Heart right ventricle (tissue), 16 donors: ENCODE data around the gene IMP3. TPM values are rescaled to one million over a fixed set of nuclear protein-coding genes. Genes with fewer than 3 reads are reported as not detected.
A peak's percentile ranks its signal among the peaks of the same experiment; 100 is the strongest.

Experiments used
- ATAC-seq, 8 donors: fragments of 200-7000 bp; cut with Tn5 transposase; one replicate each; pipeline ENCODE4 v1.9.1; 2020; ENCODE audit warnings: mild to moderate bottlenecking in 8 of 8, moderate library complexity in 8 of 8, moderate number of reproducible peaks in 1 of 8
- DNase-seq, 2 donors: peaks; one replicate each; pipeline ENCODE4 v3.0.0-alpha.2; 2020
- H3K27ac ChIP-seq, 10 donors: fragments of 200-600 bp; sonication (generic) in 2 of 10; one replicate each; pipeline versions ENCODE4 v1.5.0 to v1.8.0; 2020 to 2022; ENCODE audit warnings: mild to moderate bottlenecking in 3 of 10
- H3K27me3 ChIP-seq, 7 donors: fragments of 200-600 bp; one replicate each; pipeline ENCODE4 v1.8.0; 2021 to 2022; ENCODE audit warnings: mild to moderate bottlenecking in 2 of 7
- H3K36me3 ChIP-seq, 9 donors: fragments of 200-600 bp; sonication (generic) in 1 of 9; one replicate each; pipeline versions ENCODE4 v1.5.0 to v1.8.0; 2020 to 2022; ENCODE audit warnings: mild to moderate bottlenecking in 2 of 9
- H3K4me1 ChIP-seq, 9 donors: fragments of 200-600 bp; sonication (generic) in 1 of 9; one replicate each; pipeline versions ENCODE4 v1.5.0 to v1.8.0; 2020 to 2022; ENCODE audit warnings: mild to moderate bottlenecking in 4 of 9
- H3K4me3 ChIP-seq, 10 donors: fragments of 200-600 bp; sonication (generic) in 2 of 10; one replicate each; pipeline versions ENCODE4 v1.5.0 to v1.8.0; 2020 to 2022; ENCODE audit warnings: mild to moderate bottlenecking in 7 of 10, moderate library complexity in 2 of 10
- H3K9me3 ChIP-seq, 11 donors: fragments of 200-600 bp in 10 of 11; sonication (generic) in 2 of 11; one replicate each; pipeline versions ENCODE4 v1.5.0 to v1.8.0; 2013 to 2022; ENCODE audit warnings: mild to moderate bottlenecking in 2 of 11, control low read depth in 1 of 11, moderate library complexity in 1 of 11
- WGBS, 2 donors: extraction: QIAGEN DNeasy Blood & Tissue Kit; methylation state at CpG; one replicate each; pipeline ENCODE4 v1.1.7; 2013; ENCODE audit warnings: inconsistent platforms in 1 of 2; 5-methylcytosine and 5-hydroxymethylcytosine counted together
- intact Hi-C, 10 donors: fragments of 100-400 bp; cut with DNase I; formaldehyde crosslinking; loops; one replicate each; pipeline versions ENCODE4 v1.11.1 to v1.14.2; 2022
- polyA plus RNA-seq, 2 donors: library from polyadenylated mRNA; stranded (reverse); fragments of 200-250 nt; gene quantifications; one replicate each; pipeline ENCODE4 v1.2.3, GENCODE V29; 2013
- total RNA-seq, 10 donors: library from RNA; stranded (reverse); fragmentation: NEBNext Ultra II Directional in 3 of 10; extraction: Animal tissue kit (Norgen Biotek cat#: 25700) in 3 of 10; gene quantifications; one replicate each; pipeline versions ENCODE4 v1.2.1 to v1.2.4, GENCODE V29; 2021 to 2023
- TF ChIP-seq, protein P1 (sequence below), 9 donors: fragments of 200-600 bp; sonication (generic) in 2 of 9; IDR thresholded peaks; one replicate each; pipeline versions ENCODE4 v1.5.0 to v1.8.0; 2021 to 2022; ENCODE audit warnings: antibody characterized with exemption in 9 of 9, mild to moderate bottlenecking in 5 of 9, moderate library complexity in 1 of 9
- donor health status: Arrhythmogenic right ventricular cardiomyopathy.
- donor health status: ischemic (EF 13 %, LVEDD 7.1; RV severe dilation, severe dysfunction).
- donor health status: healthy with polysubstance abuse.
- donor health status: DM: no; HTN: yes; CAD: no.
- donor health status: DM: no; HTN: no; CAD: no.
- donor health status: ischemic (EF 25% LVEDD 6.9; RV normal size, moderate dysfunction).
- donor health status: ischemic (EF 25% LVEDD 5.7; RV mildly dilated, moderate dysfunction).
- donor health status: healthy.
- donor health status: DM: yes; HTN: yes; CAD: no.
- donor health status: Ischemic cardiomyopathy.
- donor health status: ischemic (EF 35%, LVEDD 5.7; RV mildly dilated, moderate dysfunction).
- donor health status: nonischemic (EF 11% LVEDD 7.7; RV severe dilation, severe dysfunction).
- donor health status: DM: yes; HTN: yes; CAD: no.
- donor health status: PGD.
- donor health status: ischemic (EF 29% LVEDD 5.4; RV normal size, mild dysfunction).
- donor health status: nonischemic (EF 23%, LVEDD 6.1; RV moderate dilation, normal function).

Gene IMP3
- total and polyA plus RNA-seq, 12 donors, result 33.7 to 77.2 (median 40.2) TPM

DNA sequence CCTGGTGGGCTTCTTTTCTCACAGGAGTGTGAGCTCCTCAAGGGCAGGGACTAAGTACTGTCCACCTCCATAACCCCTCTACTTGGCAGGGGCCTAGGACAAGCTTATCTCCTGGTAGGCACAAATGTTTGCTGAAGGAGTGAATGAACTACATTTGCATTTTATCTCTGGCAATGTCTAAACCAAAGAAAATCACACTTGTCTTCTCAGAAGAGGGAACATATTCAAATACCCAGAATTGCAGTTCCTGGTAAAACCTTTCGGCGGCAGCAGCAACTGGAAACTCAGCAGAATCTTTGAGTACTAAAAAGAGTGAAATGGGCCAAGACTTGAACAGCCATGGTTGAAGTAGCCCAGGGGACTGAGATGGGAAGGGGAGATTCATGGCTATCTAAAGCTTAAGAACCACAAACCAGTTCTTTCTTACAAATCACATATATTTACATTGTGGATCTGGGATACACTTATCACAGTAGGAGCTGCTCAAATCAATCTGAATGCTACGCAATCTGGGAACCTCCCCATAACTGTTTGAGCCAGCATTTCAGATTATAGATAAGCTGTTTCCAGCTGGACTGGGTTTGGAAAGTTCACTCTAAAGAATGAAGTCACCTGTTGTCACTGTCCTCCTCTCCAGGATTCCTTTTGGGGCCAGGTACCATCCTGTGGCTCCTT, 42.2 kb downstream of the IMP3 start:
- ATAC-seq (no peak), DNase-seq (no peak)
- H3K27ac ChIP-seq, result peak overlapping the region in 1 of 10 donors; percentile 26
- TF ChIP-seq, protein P1, sequence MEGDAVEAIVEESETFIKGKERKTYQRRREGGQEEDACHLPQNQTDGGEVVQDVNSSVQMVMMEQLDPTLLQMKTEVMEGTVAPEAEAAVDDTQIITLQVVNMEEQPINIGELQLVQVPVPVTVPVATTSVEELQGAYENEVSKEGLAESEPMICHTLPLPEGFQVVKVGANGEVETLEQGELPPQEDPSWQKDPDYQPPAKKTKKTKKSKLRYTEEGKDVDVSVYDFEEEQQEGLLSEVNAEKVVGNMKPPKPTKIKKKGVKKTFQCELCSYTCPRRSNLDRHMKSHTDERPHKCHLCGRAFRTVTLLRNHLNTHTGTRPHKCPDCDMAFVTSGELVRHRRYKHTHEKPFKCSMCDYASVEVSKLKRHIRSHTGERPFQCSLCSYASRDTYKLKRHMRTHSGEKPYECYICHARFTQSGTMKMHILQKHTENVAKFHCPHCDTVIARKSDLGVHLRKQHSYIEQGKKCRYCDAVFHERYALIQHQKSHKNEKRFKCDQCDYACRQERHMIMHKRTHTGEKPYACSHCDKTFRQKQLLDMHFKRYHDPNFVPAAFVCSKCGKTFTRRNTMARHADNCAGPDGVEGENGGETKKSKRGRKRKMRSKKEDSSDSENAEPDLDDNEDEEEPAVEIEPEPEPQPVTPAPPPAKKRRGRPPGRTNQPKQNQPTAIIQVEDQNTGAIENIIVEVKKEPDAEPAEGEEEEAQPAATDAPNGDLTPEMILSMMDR (IDR thresholded peaks at IDR 0.05), result peak in 7 of 9 donors; percentile 12 to 51 (median 41)
- 76 to 78% methylated on average over 3 of the region's 3 CpGs for WGBS, 2 donors
- no peaks in the 10 kb centered on the region for H3K9me3 ChIP-seq
- H3K36me3 ChIP-seq, result peaks cover 0 to 97% (median 23%) of the 10 kb centered on the region in 9 donors
- peaks cover 0 to 20% (median 13%) of the 10 kb centered on the region in 9 donors for H3K4me1 ChIP-seq
- H3K4me3 ChIP-seq, result no peak overlapping the region
- H3K27me3 ChIP-seq, result no peaks in the 10 kb centered on the region
- intact Hi-C loops, result loop anchor here in 1 of 10 donors (10.0 kb wide), 1 partner anchor 1317 kb away; no protein-coding TSS in a partner anchor

DNA sequence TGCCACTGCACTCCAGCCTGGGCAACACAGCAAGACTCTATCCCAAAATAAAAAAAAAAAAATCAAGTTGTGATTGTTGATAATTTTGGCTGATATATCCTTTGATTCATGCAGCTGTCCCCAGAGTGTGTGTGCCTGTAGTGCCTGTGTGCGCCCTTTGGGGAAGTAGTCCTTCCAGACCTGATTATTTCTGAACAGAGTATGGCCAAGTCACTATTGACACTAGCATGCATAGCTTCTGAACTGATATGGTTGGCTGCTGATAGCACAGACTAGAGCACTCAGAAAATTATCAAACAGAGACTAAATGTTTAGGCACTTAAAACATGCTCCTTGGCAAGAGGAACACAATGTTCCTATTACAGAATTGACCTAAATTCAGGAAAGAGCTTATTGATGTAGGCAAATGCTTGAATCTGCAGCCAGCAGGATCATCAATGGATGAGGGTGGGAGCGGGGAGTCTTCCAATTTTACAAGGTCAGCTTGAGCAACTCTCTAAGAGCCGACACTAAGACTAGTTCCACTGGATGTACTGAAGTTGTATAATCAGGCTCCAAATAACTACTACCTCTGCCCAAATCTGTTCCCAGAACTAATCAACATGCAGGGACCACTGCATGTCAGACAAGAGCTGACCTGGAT, 43.2 kb downstream of the IMP3 start:
- Histone ChIP-seq H3K27ac (peak overlapping the region in 1 of 10 donors; percentile 26), H3K4me3 (no peak overlapping the region), H3K9me3 (no peaks in the 10 kb centered on the region), H3K36me3 (peaks cover 0 to 92% (median 23%) of the 10 kb centered on the region in 9 donors), H3K27me3 (no peaks in the 10 kb centered on the region), H3K4me1 (peaks cover 0 to 20% (median 13%) of the 10 kb centered on the region in 9 donors)
- TF ChIP-seq, protein P1 (IDR thresholded peaks at IDR 0.05), result no peak
- WGBS, 2 donors, result 89 to 100% methylated on average over 3 of the region's 3 CpGs
- intact Hi-C loops, result loop anchor here in 1 of 10 donors (10.0 kb wide), 1 partner anchor 1318 kb away; no protein-coding TSS in a partner anchor
- ATAC-seq (peak in 1 of 8 donors; percentile 15), DNase-seq (no peak)

DNA sequence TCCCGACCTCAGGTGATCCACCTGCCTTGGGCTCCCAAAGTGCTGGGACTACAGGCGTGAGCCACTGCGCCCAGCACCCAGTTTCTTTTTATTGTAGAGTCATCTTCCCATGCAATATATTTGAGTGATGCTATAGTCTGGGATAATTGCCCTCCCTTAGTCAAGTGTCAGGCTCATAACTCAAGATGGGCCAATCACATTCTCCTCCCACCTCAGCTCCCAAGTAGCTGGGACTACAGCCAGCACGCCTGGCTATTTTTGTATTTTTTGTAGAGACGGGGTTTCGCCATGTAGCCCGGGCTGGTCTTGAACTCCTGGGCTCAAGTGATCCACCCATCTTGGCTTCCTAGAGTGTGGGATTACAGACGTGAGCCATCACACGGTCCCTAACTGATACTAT, 45.7 kb downstream of the IMP3 start:
- TF ChIP-seq, protein P1 (IDR thresholded peaks at IDR 0.05), result no peak
- peaks cover 0 to 90% (median 11%) of the 10 kb centered on the region in 9 donors for H3K36me3 ChIP-seq
- H3K27ac ChIP-seq, result no peak overlapping the region
- H3K27me3 ChIP-seq, result no peaks in the 10 kb centered on the region
- intact Hi-C loops, result loop anchor here in 1 of 10 donors (10.0 kb wide), 1 partner anchor 1321 kb away; no protein-coding TSS in a partner anchor
- H3K4me1 ChIP-seq, result peaks cover 0 to 20% (median 13%) of the 10 kb centered on the region in 9 donors
- WGBS, 2 donors, result 66 to 69% methylated on average over 9 of the region's 9 CpGs
- no peak for DNase-seq
- H3K9me3 ChIP-seq, result no peaks in the 10 kb centered on the region
- ATAC-seq, result peak in 5 of 8 donors; percentile 22 to 63 (median 57)
- H3K4me3 ChIP-seq, result no peak overlapping the region

DNA sequence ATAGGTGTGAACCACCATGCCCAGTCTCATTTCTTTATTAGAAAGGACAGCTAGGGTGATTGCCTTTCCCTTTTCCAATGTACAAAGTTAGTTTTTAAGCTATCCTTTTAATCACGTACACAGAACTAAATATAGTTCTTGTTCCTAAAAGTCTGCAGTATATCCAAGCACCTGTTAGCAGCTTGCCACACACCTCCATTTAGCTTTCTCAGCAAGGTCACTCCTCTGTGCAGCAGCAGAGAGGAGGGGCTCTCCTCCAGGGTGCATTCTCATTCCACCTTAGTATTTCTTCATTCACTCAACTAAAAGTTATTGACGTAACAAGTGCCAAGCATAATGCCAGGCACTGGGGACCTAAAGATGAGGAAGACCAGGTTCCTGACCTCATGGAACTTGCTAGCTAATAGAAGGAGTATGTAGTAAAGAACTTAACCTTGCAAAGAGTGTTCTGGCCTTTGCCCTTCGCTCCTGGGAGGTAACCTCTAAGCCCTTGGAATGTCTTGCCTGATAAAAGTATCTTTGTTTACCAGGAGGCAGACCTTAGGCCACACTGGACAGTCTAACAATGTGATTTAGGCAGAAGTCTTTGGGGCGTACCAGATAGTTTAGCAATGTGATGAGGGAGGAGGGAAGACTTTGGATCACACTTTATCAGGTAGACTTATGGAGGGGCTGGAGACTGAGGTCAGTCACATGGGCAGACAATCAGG, 48.2 kb downstream of the IMP3 start:
- WGBS, 2 donors, result 65 to 81% methylated on average over 4 of the region's 4 CpGs
- DNase-seq, result no peak
- intact Hi-C loops, result loop anchor here in 1 of 10 donors (10.0 kb wide), 1 partner anchor 1323 kb away; no protein-coding TSS in a partner anchor
- H3K4me1 ChIP-seq, result peaks cover 0 to 6% (median 0%) of the 10 kb centered on the region in 9 donors
- TF ChIP-seq, protein P1 (IDR thresholded peaks at IDR 0.05), result no peak
- ATAC-seq, result peak in 2 of 8 donors; percentile 76 to 82
- peaks cover 0 to 71% (median 11%) of the 10 kb centered on the region in 9 donors for H3K36me3 ChIP-seq
- H3K27ac ChIP-seq, result no peak overlapping the region
- no peaks in the 10 kb centered on the region for H3K9me3 ChIP-seq
- no peaks in the 10 kb centered on the region for H3K27me3 ChIP-seq
- H3K4me3 ChIP-seq, result no peak overlapping the region
